C4-2B (cell line): ENCODE measurements around the gene CCDC92.

Experiments
- CTCF ChIP-seq: fragments of 450-650 bp; conservative IDR thresholded peaks from 2 replicates; pipeline ENCODE4 v1.5.1; 2017; ENCODE audit warnings: mild to moderate bottlenecking
- ZFX ChIP-seq: fragments of 450-650 bp; IDR thresholded peaks from 2 replicates; pipeline ENCODE4 v1.6.1; 2017

GRCh38 chr12:123903301-123904065 lies 69.1 kb downstream of the CCDC92 start:
- TF ChIP-seq CTCF (no peak), ZFX (no peak)
